H1 (cell line): ENCODE results near the gene PLXNA3. TPM values are rescaled to one million over a fixed set of nuclear protein-coding genes. Genes with fewer than 3 reads are reported as not detected.

Experiments used
- BCL11A ChIP-seq, 2 experiments: IDR thresholded peaks; one replicate each; pipeline ENCODE4 v1.6.1; 2011; ENCODE audit warnings: low read depth in 2 of 2, low read length in 2 of 2, mild to moderate bottlenecking in 2 of 2
- BRCA1 ChIP-seq: IDR thresholded peaks from 2 replicates; pipeline ENCODE4 v1.6.1; 2012; ENCODE audit warnings: low read depth, low read length, improper control_type of control experiment
- NANOG ChIP-seq: IDR thresholded peaks from 2 replicates; pipeline ENCODE4 v1.6.1; 2011; ENCODE audit warnings: low read length, low read depth, mild to moderate bottlenecking, inconsistent platforms; ENCODE audit not compliant: insufficient read depth, poor library complexity, severe bottlenecking
- polyA plus RNA-seq, 7 experiments: library from polyadenylated mRNA; depleted of rRNA in 3 of 7; stranded (reverse) in 5 of 7; unstranded in 2 of 7; fragments of >200 nt in 5 of 7; fragments of 200-250 nt in 2 of 7; gene quantifications; 1 replicate in 5 of 7; 2 replicates in 1 of 7; 4 replicates in 1 of 7; pipeline versions ENCODE4 v1.2.1 to v1.2.3, GENCODE V29; 2011 to 2013; ENCODE audit warnings: missing spikeins in 2 of 7, mixed read lengths in 2 of 7
- total RNA-seq: library from RNA; stranded (reverse); fragmentation: NEBNext Ultra II Directional; extraction: Animal tissue kit (Norgen Biotek cat#: 25700); gene quantifications from 2 replicates; pipeline ENCODE4 v1.2.1, GENCODE V29; 2021

The PLXNA3 gene
- total and polyA plus RNA-seq, 2 of the 8 experiments (the other 6 are each of a cell fraction or from before 2014, with no cell fraction given): 10.7 to 18.2 TPM

DNA sequence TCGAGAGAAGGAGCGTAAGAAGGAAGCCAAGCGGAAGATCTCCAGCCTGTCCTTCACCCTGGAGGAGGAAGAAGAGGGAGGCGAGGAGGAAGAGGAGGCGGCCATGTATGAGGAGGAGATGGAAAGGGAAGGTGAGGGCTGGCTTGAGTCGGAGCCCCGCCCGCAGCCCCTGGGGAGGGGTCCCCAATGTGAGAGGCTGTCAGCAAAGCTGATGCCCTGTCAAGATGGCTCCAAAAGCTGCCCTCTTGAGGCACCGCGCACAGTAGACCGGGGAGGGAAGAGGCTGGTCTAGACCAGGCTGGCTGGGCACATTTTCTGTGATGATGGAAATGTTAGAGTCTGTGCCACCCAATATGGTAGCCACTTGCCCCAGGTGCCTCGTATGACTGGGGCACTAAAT, 11.7 kb upstream of the PLXNA3 start (continued):
- TF ChIP-seq BCL11A (IDR thresholded peaks at IDR 0.05; ENCODE audit: low read depth in 2 of 2, low read length in 2 of 2) (no peak), NANOG (no peak), BRCA1 (no peak)
